IPS-NIHi7 (cell line): ENCODE measurements around the gene MFAP3L.

Source experiments
- DNase-seq: peaks from one replicate; pipeline ENCODE4 v3.0.0; 2012; ENCODE audit warnings: mixed read lengths; ENCODE audit errors: extremely low spot score

The MFAP3L gene

GRCh38 chr4:170022211-170022610 is 4.0 kb downstream of the MFAP3L start:
- DNase-seq, result no peak

- no peak for DNase-seq
Measured at GRCh38 chr4:170017252-170017651, 8.9 kb downstream of the MFAP3L start.

- DNase-seq, result no peak
Measured at GRCh38 chr4:170015285-170015684, 10.9 kb downstream of the MFAP3L start.

- DNase-seq, result no peak
Measured at GRCh38 chr4:170014359-170015011, 11.7 kb downstream of the MFAP3L start.

GRCh38 chr4:170012629-170012958 is 13.6 kb downstream of the MFAP3L start:
- no peak for DNase-seq

- no peak for DNase-seq
Measured at GRCh38 chr4:170011921-170012628, 14.1 kb downstream of the MFAP3L start.

GRCh38 chr4:170009291-170009690 is 16.9 kb downstream of the MFAP3L start:
- no peak for DNase-seq

- no peak for DNase-seq
Measured at GRCh38 chr4:170008801-170009200, 17.4 kb downstream of the MFAP3L start.

- peak; percentile 21 for DNase-seq
Measured at GRCh38 chr4:170008371-170008770, 17.8 kb downstream of the MFAP3L start.

- no peak for DNase-seq
Measured at GRCh38 chr4:170007113-170007512, 19.1 kb downstream of the MFAP3L start.

GRCh38 chr4:170005472-170005871 is 20.7 kb downstream of the MFAP3L start:
- DNase-seq, result no peak

- no peak for DNase-seq
Measured at GRCh38 chr4:170004651-170005295, 21.4 kb downstream of the MFAP3L start.

GRCh38 chr4:170003071-170004070 is 22.8 kb downstream of the MFAP3L start:
- no peak for DNase-seq

- DNase-seq, result peak; percentile 28
Measured at GRCh38 chr4:170001745-170002267, 24.4 kb downstream of the MFAP3L start.

GRCh38 chr4:170001011-170001744 is 25.0 kb downstream of the MFAP3L start:
- DNase-seq, result no peak

- DNase-seq, result no peak
Measured at GRCh38 chr4:169999923-170000322, 26.3 kb downstream of the MFAP3L start.

- DNase-seq, result no peak
Measured at GRCh38 chr4:169998981-169999380, 27.2 kb downstream of the MFAP3L start.

GRCh38 chr4:169996379-169997240 is 29.6 kb downstream of the MFAP3L start:
- DNase-seq, result no peak

GRCh38 chr4:169993531-169993930 is 32.7 kb downstream of the MFAP3L start:
- DNase-seq, result no peak

GRCh38 chr4:169988252-169988651 is 37.9 kb downstream of the MFAP3L start:
- no peak for DNase-seq
